Measurements from ENCODE around the gene THTPA. TPM values are rescaled to one million over a fixed set of nuclear protein-coding genes. Genes with fewer than 3 reads are reported as not detected.

The THTPA gene
- total and polyA plus RNA-seq, 2 of the 4 experiments (the other 2 are of a cell fraction) = 5.0 to 9.2 TPM

- H3K27ac ChIP-seq (ENCODE audit: insufficient read depth, low read length) = no peak overlapping the region
- no peaks in the 10 kb centered on the region; the same call in 1 of the 2 replicates for H3K9me3 ChIP-seq (ENCODE audit: control insufficient read depth, insufficient read depth, low read length)
- 0% methylated on average over 1 of the region's 3 CpGs; no CpG with 5 or more reads in 1 of the 2 experiments for WGBS, 2 experiments (ENCODE audit: extremely low coverage in 2 of 2, insufficient read length in 1 of 2)
- H2BK5ac ChIP-seq (ENCODE audit: low read depth, low read length, poor library complexity, severe bottlenecking) = no peak overlapping the region
- H3K4me3 ChIP-seq (ENCODE audit: insufficient read depth, low read depth, low read length) = no peak overlapping the region
- H3K9me1 ChIP-seq (ENCODE audit: insufficient read depth, low read length) = no peaks in the 10 kb centered on the region
- no peak overlapping the region for H3K56ac ChIP-seq (ENCODE audit: extremely low read depth, insufficient read depth, low read length)
- no peak overlapping the region for H2BK120ac ChIP-seq (ENCODE audit: low read depth, low read length)
- no peak overlapping the region for H2BK20ac ChIP-seq (ENCODE audit: low read depth, low read length)
- in situ Hi-C loops (cut with MboI; ENCODE audit: low sequenced_read_pairs) (no loop called here), dilution Hi-C loops (cut with HindIII; ENCODE audit: low sequenced_read_pairs, unreplicated experiment) (no loop called here), intact Hi-C loops (cut with micrococcal nuclease) (no loop called here)
- H3K79me1 ChIP-seq (ENCODE audit: low read depth in 1 of 2, low read length in 2 of 2) = no peaks in the 10 kb centered on the region
- no peak overlapping the region for H2BK15ac ChIP-seq (ENCODE audit: low read depth, low read length)
- H2AK5ac ChIP-seq (ENCODE audit: low read depth, low read length) = no peak overlapping the region
- no peak overlapping the region for H3K23ac ChIP-seq (ENCODE audit: low read depth, low read length)
- BruUV-seq (replicated peaks) = no TSS peak
- no peak overlapping the region for H3K4me2 ChIP-seq (ENCODE audit: low read depth, low read length)
- H2AK9ac ChIP-seq (replicated peaks; ENCODE audit: low read depth, low read length, poor library complexity) = no peak overlapping the region
- H3K27me3 ChIP-seq (ENCODE audit: control insufficient read depth, insufficient read depth, low read length) = peaks cover 58% of the 10 kb centered on the region
- no peak overlapping the region for H4K91ac ChIP-seq (ENCODE audit: insufficient read depth, low read depth, low read length)
- H4K8ac ChIP-seq (ENCODE audit: low read depth in 2 of 2, low read length in 2 of 2) = no peak overlapping the region
- POLR2A ChIA-PET (ENCODE audit: unreplicated experiment) = no interaction called here
- H4K5ac ChIP-seq (ENCODE audit: low read depth, low read length) = no peak overlapping the region
- no peak for TF ChIP-seq RFX5 (IDR thresholded peaks at IDR 0.05; ENCODE audit: low read depth, low read length)
- no peak for TF ChIP-seq SMC3 (IDR thresholded peaks at IDR 0.05; ENCODE audit: low read depth, low read length)
- no peak for TF ChIP-seq CEBPB (IDR thresholded peaks at IDR 0.05; ENCODE audit: low read depth, low read length)
- TF ChIP-seq CTCF (conservative IDR thresholded peaks at IDR 0.05; ENCODE audit: low read depth, low read length) = no peak
- TF ChIP-seq NFE2L2 (IDR thresholded peaks at IDR 0.05; ENCODE audit: low read depth, low read length) = no peak
- no peak for TF ChIP-seq BHLHE40 (IDR thresholded peaks at IDR 0.05; ENCODE audit: low read depth, low read length)
- TF ChIP-seq FOS (IDR thresholded peaks at IDR 0.05; ENCODE audit: low read depth, low read length) = no peak
- no peak for TF ChIP-seq RAD21 (IDR thresholded peaks at IDR 0.05; ENCODE audit: low read length)
- no peak for TF ChIP-seq MXI1 (IDR thresholded peaks at IDR 0.05; ENCODE audit: borderline replicate concordance, low read depth, low read length)
- CTCF ChIA-PET = no interaction called here
- no peaks in the 10 kb centered on the region for H3K4me1 ChIP-seq (ENCODE audit: control insufficient read depth, insufficient read depth, low read length)
- no peak overlapping the region for H3K4ac ChIP-seq (ENCODE audit: low read depth, low read length)
- ATAC-seq (ENCODE audit: low read depth) = no peak
- no peak overlapping the region for H3K14ac ChIP-seq (replicated peaks; ENCODE audit: low read depth, low read length)
- no peak for DNase-seq
- no peaks in the 10 kb centered on the region for H3K36me3 ChIP-seq (ENCODE audit: control insufficient read depth, insufficient read depth, low read length)
- H2AFZ ChIP-seq (replicated peaks; ENCODE audit: low read length, poor library complexity) = no peak overlapping the region
- no peak overlapping the region for H3K9ac ChIP-seq (ENCODE audit: low read depth, low read length)
- no peak overlapping the region for H3K18ac ChIP-seq (ENCODE audit: low read depth, low read length)
- no peaks in the 10 kb centered on the region; the same call in 1 of the 2 replicates for H4K20me1 ChIP-seq (ENCODE audit: insufficient read depth, low read length)
Observed at GRCh38 chr14:23579311-23579630, 23.2 kb downstream of the THTPA start.

All from IMR-90 (cell line).